Esophagus (tissue), 2 donors: ENCODE data around the gene FTCD. TPM values are rescaled to one million over a fixed set of nuclear protein-coding genes. Genes with fewer than 3 reads are reported as not detected.
"Not testable (repeated sequence)": the region's sequence is repeated elsewhere in the genome, so short reads cannot be mapped to it uniquely, and the experiment has no call there.

Experiments
- H3K27ac ChIP-seq, 2 donors: one replicate each; pipeline ENCODE4 v1.5.1; 2013; ENCODE audit warnings: low read depth in 2 of 2, mild to moderate bottlenecking in 2 of 2, inconsistent platforms in 1 of 2, low read length in 1 of 2, moderate library complexity in 1 of 2
- H3K27me3 ChIP-seq, 2 donors: one replicate each; pipeline ENCODE4 v1.6.1; 2013; ENCODE audit warnings: low read length in 2 of 2, control low read depth in 1 of 2, mild to moderate bottlenecking in 1 of 2; ENCODE audit not compliant: insufficient read depth in 2 of 2, control insufficient read depth in 1 of 2
- H3K36me3 ChIP-seq, 2 donors: one replicate each; pipeline ENCODE4 v1.6.1; 2013; ENCODE audit warnings: low read length in 1 of 2; ENCODE audit not compliant: control insufficient read depth in 2 of 2, insufficient read depth in 2 of 2
- H3K4me1 ChIP-seq, 2 donors: one replicate each; pipeline ENCODE4 v1.6.1; 2013; ENCODE audit warnings: low read length in 1 of 2; ENCODE audit not compliant: control insufficient read depth in 2 of 2, insufficient read depth in 2 of 2
- H3K4me3 ChIP-seq, 2 donors: one replicate each; pipeline ENCODE4 v1.5.1; 2013; ENCODE audit warnings: low read length in 2 of 2, mild to moderate bottlenecking in 2 of 2, low read depth in 1 of 2, moderate library complexity in 1 of 2
- H3K9me3 ChIP-seq, 2 donors: one replicate each; pipeline ENCODE4 v1.6.1; 2013; ENCODE audit warnings: mild to moderate bottlenecking in 2 of 2, low read depth in 1 of 2, low read length in 1 of 2, moderate library complexity in 1 of 2; ENCODE audit not compliant: control insufficient read depth in 2 of 2, insufficient read depth in 1 of 2
- WGBS, 2 donors: extraction: QIAGEN DNeasy Blood & Tissue Kit; methylation state at CpG; one replicate each; pipeline ENCODE4 v1.1.7; 2013; 5-methylcytosine and 5-hydroxymethylcytosine counted together
- polyA plus RNA-seq, 2 donors: library from polyadenylated mRNA; stranded (reverse); fragments of 200-250 nt; gene quantifications; one replicate each; pipeline ENCODE4 v1.2.3, GENCODE V29; 2013
- donor health status: healthy with polysubstance abuse.
- donor health status: Bipolar disorder and iron deficiency.

The FTCD gene
- polyA plus RNA-seq, 2 donors, result 0.33 to 0.39 TPM

DNA sequence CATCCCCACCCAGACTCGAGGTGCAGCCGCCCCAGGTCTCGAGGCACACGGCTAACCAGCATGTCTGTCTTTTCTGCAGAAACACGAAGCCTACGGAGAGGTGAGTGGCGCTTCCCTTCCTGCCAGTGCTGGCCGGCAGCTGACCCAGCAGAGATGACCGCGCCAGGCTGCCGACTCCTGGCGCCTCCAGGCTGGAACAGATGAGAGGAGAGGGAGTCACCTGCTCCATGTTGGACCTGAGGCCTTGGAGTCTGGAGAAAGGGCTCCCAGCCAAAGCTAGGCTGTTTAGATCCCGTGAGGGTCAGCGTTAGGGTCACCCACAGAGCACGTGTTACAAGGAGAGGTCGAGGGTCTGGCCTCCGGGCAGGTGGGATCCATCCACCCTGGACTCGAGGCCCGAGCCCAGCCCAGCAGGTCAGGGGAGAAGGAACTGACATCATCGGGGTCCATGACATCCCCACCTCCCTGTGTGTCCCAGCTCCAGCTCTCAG is 42.6 kb downstream of the FTCD start:
- H3K4me3 ChIP-seq, result no peak overlapping the region
- peaks cover 0 to 3% of the 10 kb centered on the region in 2 donors for H3K4me1 ChIP-seq
- no peaks in the 10 kb centered on the region for H3K27me3 ChIP-seq
- 92 to 94% methylated on average over 20 of the region's 20 CpGs for WGBS, 2 donors
- no peak overlapping the region for H3K27ac ChIP-seq
- H3K9me3 ChIP-seq, result peaks cover 0 to 4% of the 10 kb centered on the region in 2 donors
- peaks cover 0 to 6% of the 10 kb centered on the region in 2 donors for H3K36me3 ChIP-seq

DNA sequence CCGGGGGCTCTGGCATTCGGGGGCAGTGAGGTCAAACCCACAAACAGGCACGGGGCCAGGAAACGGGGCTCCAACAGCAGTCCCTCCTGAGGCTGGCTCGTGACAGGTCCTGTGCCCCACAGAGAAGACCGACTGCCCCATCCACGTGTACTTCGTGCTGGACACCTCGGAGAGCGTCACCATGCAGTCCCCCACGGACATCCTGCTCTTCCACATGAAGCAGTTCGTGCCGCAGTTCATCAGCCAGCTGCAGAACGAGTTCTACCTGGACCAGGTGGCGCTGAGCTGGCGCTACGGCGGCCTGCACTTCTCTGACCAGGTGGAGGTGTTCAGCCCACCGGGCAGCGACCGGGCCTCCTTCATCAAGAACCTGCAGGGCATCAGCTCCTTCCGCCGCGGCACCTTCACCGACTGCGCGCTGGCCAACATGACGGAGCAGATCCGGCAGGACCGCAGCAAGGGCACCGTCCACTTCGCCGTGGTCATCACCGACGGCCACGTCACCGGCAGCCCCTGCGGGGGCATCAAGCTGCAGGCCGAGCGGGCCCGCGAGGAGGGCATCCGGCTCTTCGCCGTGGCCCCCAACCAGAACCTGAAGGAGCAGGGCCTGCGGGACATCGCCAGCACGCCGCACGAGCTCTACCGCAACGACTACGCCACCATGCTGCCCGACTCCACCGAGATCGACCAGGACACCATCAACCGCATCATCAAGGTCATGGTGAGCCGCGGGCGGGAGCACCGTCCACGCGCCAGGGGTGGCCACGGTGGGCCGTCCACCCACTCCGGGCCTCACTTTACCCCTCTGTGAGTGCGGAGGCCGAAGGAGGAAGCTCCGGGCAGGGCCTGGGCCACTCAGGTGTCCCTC is 43.3 kb downstream of the FTCD start:
- Histone ChIP-seq H3K4me1 (peaks cover 0 to 3% of the 10 kb centered on the region in 2 donors), H3K9me3 (peaks cover 0 to 4% of the 10 kb centered on the region in 2 donors), H3K36me3 (peaks cover 0 to 4% of the 10 kb centered on the region in 2 donors), H3K4me3 (no peak overlapping the region), H3K27ac (no peak overlapping the region), H3K27me3 (no peaks in the 10 kb centered on the region)
- WGBS, 2 donors, result 93 to 94% methylated on average over 69 of the region's 69 CpGs

DNA sequence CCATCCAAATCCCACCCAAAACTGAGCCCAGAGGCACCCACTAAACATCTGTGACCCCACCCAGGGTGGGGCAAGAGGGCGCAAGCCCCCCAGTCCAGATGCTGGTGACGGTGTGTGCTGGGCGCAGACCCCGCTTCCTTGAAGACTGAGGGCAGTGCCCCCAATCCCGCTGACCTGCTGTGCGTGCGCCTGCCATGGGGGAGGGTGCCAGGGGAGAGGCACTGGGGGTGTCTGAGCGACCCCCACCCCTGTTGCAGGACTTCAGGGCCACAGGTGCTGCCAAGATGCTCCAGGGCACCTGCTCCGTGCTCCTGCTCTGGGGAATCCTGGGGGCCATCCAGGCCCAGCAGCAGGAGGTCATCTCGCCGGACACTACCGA is 44.2 kb downstream of the FTCD start:
- no peak overlapping the region for H3K4me3 ChIP-seq
- H3K27me3 ChIP-seq, result no peaks in the 10 kb centered on the region
- 84% methylated on average over 12 of the region's 12 CpGs for WGBS, 2 donors
- H3K27ac ChIP-seq, result no peak overlapping the region
- peaks cover 0 to 4% of the 10 kb centered on the region in 2 donors for H3K9me3 ChIP-seq
- H3K36me3 ChIP-seq, result peaks cover 0 to 3% of the 10 kb centered on the region in 2 donors
- H3K4me1 ChIP-seq, result peaks cover 0 to 3% of the 10 kb centered on the region in 2 donors

DNA sequence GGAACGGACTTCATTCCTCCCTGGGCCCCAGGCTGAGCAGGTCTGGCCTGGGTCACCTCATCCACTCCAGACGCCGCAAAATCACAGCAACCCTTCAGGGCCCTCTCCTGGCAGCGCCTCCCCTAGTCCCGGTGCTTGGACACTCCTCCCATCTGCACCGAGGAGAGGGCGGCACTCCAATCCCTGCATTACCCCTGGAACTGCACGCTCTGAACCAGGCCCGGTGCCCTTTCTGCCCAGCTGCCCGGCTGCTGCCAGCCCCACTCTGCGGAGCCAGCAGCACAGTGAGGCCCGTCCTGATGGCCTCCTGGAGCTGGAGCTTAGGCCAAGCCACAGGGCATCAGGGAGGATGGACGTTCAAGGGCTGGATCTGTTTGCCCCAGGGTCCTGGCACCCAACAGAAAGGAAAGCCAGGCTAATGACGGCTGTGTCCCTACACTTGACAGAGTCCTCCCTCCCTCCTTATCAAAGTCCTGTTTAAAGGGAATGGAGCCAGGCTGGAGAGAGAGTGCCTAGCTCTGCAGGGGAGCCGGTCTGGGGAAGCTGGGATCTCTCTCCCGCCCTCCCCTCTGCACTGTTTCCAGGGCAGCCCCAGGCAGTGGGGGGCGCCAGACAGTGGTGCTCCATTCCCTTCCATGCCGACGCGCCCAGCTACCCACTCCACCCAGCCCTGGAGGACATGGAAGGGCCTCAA is 44.7 kb downstream of the FTCD start:
- 65 to 76% methylated on average over 20 of the region's 20 CpGs for WGBS, 2 donors
- Histone ChIP-seq H3K36me3 (peaks cover 0 to 3% of the 10 kb centered on the region in 2 donors), H3K9me3 (peaks cover 0 to 4% of the 10 kb centered on the region in 2 donors), H3K4me1 (peaks cover 0 to 3% of the 10 kb centered on the region in 2 donors), H3K27me3 (no peaks in the 10 kb centered on the region), H3K4me3 (no peak overlapping the region), H3K27ac (peak overlapping the region in 1 of 2 donors; percentile 8)

DNA sequence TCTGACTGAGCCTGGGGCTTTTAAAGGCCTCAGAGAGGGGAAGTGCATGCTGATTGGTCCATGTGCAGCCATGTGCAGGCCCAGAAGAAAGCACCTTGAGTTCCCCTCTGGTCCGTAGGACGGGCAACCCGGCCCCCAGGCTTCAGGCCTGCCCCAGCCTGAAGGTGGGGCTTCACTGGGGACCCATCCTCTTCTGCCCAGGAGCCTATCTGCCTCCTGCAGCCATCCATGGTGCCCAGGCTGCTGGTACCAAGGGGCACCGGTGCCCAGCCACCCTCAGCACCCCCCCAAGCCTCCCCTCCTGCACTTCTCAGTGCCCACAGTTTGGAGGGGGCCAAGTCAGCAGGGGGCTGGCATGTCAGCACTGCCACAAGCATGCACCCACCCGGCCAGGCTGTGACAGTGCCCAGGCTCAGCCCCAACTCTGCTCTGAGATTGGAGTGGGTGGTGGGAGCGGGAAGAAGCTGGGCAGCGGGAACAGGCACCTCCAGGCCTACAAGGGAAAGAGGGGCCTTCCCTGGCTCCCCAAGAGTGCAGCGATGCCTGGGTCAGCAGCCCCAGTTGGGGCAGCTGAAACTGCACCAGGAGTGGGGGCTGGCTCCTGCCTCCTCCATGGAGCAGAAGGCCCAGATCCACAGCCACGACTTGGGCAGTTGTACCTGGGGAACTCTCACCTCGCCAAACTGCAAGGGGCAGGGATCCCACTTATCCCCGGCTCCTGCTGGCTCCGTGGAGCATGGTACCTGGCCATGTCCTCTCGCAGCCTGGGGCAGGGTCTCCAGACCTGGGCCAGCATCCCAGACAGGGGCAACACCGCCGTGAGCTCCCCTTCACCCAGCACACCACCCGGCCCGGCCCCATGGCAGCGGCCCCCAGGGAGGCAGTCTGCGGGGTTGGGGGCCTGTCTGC is 45.8 kb downstream of the FTCD start:
- H3K27ac ChIP-seq, result peak overlapping the region in 1 of 2 donors; percentile 5
- H3K4me1 ChIP-seq, result peaks cover 0 to 3% of the 10 kb centered on the region in 2 donors
- no peaks in the 10 kb centered on the region for H3K9me3 ChIP-seq
- 81 to 82% methylated on average over 17 to 19 of the region's 19 CpGs for WGBS, 2 donors
- no peaks in the 10 kb centered on the region for H3K27me3 ChIP-seq
- no peaks in the 10 kb centered on the region for H3K36me3 ChIP-seq
- no peak overlapping the region for H3K4me3 ChIP-seq

DNA sequence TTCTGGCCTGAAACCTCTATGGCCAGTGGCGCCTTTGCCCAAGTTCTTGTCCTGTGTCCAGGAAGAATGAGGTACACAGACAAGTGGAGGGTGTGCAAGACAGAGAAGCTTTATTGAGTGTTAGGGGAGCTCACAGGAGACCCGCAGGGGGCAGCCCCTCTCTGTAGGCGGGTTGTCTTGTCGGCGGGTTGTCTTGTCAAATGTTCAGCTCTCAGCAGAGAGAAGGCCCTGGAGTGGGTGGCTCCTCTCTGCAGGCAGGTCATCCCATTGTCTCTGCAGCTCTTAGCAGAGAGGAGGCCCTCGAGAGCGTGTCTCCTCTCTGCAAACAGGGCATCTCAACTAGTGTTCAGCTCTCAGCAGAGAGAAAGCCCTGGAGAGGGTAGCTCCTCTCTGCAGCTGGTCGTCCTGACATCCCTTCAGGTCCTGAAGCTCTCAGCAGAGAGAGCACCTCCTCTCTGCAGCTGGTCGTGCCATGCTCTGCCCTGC is 46.5 kb downstream of the FTCD start:
- 74 to 82% methylated on average over 9 of the region's 9 CpGs for WGBS, 2 donors

DNA sequence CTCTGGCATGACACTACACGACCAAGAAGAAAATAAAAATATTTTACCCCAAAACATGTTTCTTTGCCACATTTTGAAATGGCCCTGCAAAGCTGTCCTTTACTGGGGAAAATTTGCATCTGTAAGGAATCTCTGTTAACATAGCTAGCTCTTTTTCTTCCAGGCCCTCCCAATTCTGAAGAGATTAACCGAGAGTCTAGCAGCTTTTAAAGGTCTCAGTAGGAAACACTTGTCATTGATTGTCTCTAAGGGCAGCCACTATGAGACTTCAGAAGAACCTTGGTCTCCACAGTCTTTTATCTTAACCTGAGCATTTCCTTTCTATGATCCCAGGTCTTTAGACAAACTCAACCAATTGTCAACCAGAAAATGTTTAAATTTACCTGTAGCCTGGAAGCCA is 48.0 kb downstream of the FTCD start:
- not testable (repeated sequence) for H3K9me3 ChIP-seq, H3K4me1 ChIP-seq, H3K27ac ChIP-seq, H3K4me3 ChIP-seq, H3K36me3 ChIP-seq, H3K27me3 ChIP-seq
- WGBS, 2 donors, result 64 to 76% methylated on average over 2 of the region's 2 CpGs

More for the DNA sequence above, 46.5 kb downstream of the FTCD start:
- Histone ChIP-seq H3K27me3 (no peaks in the 10 kb centered on the region), H3K4me1 (peaks cover 0 to 3% of the 10 kb centered on the region in 2 donors), H3K27ac (no peak overlapping the region), H3K36me3 (no peaks in the 10 kb centered on the region), H3K4me3 (no peak overlapping the region), H3K9me3 (no peaks in the 10 kb centered on the region)

DNA sequence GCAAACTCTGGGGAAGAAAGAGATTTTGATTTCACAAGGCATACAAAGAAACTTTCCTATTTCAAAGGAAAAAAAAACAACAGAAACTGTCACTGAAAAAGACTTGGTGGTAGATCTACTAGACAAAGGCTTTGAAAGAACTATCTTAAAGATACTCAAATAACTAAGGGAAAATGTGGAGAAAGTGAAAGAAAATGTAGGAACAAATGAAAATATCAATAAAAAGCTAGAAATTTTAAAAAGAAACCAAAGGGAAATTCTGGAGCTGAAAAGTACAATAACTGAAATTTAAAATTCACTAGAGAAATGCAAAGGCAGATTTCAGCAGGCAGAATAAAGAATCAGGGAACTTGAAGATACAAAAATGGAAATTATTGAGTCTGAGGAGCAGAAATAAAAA is 51.3 kb downstream of the FTCD start:
- H3K36me3 ChIP-seq, result no peaks in the 10 kb centered on the region

DNA sequence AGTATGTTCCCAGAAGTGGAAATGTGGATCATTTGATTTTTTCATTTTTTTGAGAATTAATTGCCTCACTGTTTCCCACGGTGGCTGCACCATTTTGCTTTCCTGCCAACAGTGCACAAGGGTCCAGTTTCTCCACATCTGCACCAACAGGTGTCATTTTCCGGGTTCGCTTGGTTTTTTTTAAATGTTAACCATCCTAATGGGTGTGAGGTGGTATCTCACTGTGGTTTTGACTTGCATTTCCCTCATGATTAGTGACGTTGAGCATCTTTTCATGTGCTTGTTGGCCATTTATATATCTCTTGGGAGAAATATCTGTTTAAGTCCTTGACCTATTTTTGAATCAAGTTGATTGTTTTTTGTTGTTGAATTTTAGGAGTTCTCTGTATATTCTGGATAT is 54.5 kb downstream of the FTCD start:
- Histone ChIP-seq H3K9me3 (no peaks in the 10 kb centered on the region), H3K4me1 (peaks cover 0 to 4% of the 10 kb centered on the region in 2 donors), H3K4me3 (no peak overlapping the region), H3K27me3 (peaks cover 0 to 5% of the 10 kb centered on the region in 2 donors), H3K27ac (no peak overlapping the region), H3K36me3 (no peaks in the 10 kb centered on the region)
- 74 to 77% methylated on average over 4 of the region's 4 CpGs for WGBS, 2 donors

More for the DNA sequence above, 51.3 kb downstream of the FTCD start:
- H3K4me1 ChIP-seq, result no peaks in the 10 kb centered on the region
- H3K4me3 ChIP-seq, result no peak overlapping the region
- no peaks in the 10 kb centered on the region for H3K9me3 ChIP-seq
- H3K27me3 ChIP-seq, result no peaks in the 10 kb centered on the region
- no peak overlapping the region for H3K27ac ChIP-seq
